ENCODE measurements around the gene NFATC2.
"Not testable (repeated sequence)": the region's sequence is repeated elsewhere in the genome, so short reads cannot be mapped to it uniquely, and the experiment has no call there.

Gene NFATC2

DNA sequence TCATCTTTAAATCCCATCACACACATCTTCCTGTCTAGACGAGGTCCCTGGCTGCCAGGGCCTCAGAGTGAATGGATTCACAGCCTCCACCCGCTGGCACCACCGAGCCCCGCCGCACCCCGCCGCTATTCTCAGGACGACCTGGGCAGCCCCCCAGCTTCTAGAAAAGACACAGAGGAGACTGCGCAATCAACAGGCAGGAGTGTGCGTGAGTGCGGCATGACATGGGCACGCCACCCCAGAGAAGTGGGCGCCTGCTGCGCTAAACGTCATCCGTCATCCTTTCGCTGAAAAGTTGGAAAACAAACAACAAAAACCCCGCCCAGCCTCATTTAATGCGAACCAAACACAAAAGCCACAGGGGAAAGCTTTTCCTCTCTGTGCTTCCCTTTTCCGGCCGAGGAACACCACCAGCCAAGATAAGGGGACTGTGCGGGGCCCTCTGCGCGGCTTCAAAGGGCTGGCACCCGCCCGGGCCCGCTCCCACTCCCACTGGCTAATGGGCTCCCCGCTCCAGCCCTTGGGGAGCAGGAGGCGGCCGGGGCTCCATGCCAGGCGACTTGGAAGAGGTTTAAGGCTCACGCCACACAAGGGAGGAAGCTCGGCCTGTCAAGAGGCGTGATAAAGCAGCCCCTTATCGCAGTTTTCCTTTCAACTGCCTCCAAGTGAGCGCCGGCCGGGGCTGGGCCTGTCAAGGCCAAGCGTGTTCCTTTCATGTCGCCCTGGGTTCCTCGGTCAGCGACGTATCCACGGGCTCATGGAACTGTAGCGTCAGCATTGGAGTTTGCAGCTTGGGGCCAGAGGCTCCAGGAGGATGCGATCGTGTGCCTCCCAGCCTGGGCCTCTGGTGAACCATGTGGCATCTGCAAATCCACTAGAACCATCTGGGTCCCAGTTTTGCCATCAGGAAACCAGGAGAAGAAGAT is 50.1 kb downstream of the NFATC2 start:
- no peak for DNase-seq

DNA sequence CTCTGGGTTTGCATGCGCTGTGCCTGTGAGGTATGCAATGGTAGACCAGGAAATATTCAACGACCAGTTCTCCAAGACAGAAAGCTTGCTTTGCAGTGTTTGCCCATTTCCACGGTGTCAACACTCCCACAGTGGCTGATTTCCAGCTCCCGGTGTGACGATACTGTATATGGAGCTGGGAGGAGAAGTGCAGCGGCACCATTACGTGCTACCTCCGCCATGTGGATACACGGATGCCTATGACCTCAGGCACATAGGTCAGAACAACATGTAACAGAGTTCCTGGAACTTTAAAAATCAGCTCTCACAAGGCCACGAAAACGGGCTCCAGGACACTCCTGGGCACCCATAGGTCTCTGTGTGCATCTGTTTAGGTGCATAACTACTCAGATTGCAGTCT is 51.1 kb downstream of the NFATC2 start:
- no peak for DNase-seq

DNA sequence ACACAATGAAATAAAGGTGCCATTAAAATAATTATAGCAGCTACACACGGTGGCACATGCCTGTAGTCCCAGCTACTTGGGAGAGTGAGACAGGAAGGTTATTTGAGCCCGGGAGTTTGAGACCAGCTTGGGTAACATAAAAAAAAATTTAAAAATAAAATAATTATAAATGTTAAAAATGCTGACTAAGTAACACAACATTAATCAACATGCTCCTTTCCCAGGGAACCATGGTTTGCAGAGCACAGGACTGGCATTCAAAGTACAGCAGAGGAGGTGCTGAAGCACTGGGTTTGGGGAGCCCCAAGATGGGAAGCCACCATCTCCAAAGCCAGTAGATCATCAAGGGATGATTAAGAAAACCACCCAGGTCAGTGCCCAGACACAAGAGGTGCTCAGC is 51.9 kb downstream of the NFATC2 start:
- DNase-seq = no peak

DNA sequence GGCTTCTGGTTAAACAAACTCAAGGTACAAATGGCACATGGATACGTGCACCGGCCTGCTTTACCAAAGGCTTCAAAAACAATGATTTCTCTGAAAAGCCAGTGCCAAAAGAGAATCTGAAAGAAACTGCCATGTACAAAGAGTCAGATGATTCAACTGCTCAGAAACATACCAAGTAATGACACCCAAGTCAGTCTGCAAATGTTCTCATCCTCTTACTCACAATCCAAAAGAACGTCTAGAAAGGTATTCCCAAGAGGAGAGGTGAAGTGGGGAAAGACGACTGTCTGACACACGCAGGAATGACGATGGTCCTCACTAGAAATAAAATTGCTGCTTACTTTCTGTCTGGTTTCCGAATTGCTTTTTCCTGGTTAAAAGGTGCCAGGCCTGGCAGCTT is 52.9 kb downstream of the NFATC2 start:
- DNase-seq = no peak

DNA sequence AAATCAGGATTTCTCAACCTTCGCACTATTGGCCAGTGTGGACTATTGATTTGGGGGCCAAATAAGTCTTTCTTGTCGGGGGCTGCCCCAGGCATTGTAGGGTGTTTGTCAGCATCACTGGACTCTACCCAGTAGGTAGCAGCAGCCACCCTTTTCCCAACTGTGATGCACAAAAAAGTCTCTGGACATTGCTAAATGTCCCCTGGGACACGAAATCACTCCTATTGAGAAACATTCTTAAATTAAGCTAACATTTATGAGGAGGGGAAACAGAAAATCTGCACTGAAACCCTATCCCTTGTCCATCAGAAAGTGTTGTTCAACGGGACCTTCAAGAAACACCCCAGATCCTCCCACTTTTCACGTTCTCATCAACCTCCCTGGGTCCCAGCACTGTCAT is 54.2 kb downstream of the NFATC2 start:
- DNase-seq = no peak

DNA sequence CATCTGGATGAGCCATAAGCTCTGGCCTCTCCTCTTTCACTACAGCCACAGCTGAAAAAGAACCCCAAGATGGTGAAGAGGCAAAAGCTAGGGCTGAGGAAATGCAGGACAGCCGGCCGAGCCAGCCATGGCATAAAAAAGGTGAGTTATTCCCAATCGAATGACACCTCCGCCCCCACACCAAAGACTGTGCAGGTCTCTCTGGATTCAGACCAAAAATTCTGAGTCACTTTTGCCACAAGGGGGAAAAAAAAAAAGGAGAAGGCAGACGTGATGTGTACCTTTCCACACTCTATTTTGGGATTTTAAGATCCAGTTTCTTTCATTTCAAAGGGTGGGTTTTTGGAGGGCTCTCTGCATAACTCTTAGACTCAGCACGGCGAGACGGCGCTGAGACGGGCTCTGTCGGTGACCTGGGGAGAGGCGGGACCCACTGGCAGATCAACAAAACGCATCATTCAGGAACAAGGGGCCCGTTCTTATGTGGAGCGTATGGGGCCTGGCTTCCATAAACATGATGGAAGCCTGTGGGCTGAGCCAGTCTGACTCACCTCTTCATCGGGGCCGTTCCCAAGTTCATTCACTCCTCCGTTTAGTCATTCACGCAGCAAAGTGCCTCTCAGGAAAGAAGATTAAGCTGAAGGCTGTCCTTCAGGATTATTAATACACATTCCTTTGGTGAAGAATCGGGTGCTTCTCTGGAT is 54.8 kb downstream of the NFATC2 start:
- no peak for DNase-seq

DNA sequence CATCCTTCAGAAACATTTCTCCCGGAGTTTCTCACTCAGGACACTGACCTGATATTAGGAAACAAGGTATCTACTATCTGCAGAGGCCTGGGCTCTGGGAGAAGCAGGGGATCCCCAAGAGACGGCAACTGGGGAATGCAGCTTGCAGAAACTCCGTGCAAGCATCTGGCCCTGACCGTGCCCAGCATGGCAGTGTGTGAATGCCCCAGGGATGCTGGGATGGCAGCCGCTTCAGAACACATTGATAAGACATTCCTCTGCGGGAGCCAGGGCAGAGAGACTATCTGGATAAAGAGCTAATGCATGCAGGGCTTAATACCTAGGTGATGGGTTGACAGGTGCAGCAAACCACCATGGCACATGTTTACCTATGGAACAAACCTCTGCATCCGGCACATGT is 55.4 kb downstream of the NFATC2 start:
- DNase-seq = no peak

DNA sequence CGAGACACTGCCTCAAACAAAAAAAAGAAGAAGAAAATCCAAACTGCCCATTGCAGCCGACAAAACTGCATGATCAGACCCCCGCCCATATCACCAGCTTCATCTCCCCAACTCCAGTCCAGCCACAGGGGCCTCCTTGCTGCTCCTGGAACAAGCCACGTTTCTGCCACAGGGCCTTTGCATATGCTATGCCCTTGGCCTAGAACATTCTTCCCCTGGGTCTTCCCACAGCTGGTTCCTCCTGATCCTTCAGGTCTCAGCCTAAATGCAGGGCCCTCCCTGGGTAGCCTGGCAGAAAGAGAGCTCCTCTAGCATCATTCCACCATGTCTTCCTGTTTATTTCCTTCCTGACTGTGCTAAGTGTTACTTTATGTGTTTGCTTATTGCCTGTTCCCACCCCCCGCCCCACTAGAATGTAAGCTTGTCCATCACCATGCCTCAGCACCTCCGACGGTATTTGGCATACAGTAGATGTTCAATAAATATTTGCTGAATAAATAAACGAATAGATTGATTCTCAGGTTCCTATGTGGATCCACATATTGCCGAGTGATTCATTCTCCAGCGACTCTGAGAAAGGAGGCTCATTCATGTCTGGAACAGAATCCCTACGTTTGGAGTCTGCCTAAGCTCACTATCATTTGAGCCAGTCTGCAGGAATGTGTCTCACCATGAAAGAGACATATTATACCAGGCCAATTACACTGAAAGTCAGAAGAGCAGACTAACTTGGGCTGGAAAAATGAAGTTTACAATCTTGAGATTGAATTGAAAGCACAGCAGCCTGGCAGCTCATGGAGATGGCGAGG is 56.1 kb downstream of the NFATC2 start:
- no peak for DNase-seq

DNA sequence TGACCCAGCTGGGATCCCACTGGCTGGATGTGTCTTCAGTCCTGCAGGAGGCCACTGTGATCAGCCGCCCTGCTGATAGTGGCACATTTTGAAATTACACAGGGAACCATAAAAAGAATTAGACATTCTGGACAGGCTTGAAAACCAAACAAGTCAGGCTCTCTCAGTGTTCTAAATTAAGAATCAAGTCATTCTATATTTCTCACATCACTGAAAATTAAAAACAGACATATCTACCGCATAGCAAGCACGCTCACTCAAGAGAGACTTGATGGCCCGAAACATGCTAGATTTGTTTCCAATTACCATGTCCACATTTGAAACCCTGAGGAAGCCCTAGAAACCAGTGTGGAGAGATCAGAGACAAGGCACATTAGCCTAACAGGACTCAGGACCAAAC is 57.7 kb downstream of the NFATC2 start:
- no peak for DNase-seq

DNA sequence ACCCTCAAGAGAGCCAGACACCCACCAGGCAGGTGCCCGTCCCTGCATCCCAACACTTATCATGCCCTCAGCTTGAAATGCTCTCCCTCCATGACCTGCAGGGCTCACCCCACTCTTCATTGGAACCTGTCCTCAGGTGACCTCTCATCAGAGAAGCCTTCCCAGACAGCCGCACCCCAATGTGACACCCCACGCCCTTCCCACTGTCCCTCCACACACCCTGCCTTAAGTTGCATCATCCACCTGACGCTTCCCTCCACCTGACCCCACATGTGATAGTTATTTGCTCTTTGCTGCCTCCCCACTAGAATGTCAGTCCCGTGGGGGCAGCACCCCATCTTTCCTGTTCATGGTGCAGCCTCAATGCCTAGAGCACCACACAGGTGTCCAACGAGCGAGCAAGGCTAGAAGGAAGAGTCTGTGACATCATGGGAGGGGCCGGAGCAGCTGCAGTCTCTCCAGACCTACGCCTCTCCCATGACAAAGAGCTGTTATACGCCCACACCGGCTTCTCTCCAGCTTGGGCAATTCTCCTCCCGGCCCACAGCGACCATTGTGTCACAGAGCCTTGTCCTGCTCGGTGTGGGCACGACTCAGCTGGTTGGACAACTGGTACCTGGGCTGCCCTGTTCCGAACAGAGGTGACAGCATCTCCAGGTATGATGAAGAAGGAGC is 58.2 kb downstream of the NFATC2 start:
- DNase-seq = no peak

DNA sequence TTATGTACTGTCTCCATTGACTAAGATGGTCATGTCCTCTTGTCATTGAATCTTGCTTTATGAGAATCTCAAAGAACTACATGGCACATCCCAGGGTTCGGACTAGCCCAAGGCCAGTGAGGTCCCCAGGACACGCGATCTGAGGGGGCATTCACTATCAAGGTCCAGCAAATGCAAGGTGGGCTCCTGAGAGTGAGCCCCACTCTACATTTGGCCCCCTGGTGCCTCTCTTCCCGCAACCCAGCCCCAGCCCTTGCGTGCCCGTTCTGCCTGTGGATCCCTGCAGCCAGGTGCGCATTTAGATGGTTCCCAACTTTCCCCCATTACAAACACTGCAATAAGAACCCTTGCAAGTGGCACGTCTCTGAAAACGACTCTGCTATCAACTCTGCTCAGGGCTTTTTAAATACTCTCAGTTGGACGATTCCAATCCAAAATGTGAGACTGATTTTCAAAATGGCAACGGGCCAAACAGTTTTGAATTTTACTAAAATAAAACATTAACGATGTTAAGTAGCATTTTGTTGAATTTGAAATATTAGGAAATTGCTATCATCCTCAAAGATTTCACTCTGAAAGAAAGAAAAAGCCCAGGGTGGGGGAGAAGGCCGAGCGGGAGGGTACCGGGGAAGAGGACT is 59.6 kb downstream of the NFATC2 start:
- DNase-seq = no peak

DNA sequence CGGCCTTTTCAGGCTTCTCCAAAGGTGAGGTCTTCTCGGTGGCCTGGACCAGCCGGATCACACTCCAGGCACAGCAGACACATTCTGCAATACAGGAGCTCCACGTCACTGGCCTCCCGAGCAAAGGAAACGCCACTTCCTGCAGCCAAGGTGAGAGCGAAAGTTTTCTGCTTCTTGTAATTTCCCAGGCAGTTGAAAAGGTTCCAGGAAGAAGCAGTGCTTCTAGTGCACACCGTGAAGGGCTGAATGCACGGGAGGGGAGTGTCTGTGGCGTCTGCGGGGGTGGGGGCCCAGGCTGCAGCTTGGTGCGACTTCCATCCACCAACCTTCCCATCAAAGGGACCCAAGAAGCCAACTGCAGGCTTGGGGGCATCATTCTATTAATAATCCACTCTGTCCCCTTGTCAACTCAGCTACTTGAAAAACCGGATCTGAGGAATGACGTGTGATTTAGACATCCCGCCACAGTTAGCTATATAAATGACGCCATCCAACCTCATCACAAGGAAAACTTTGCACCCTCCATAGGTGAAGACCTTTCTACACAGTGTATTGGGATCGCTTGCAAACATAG is 61.1 kb downstream of the NFATC2 start:
- DNase-seq = no peak

DNA sequence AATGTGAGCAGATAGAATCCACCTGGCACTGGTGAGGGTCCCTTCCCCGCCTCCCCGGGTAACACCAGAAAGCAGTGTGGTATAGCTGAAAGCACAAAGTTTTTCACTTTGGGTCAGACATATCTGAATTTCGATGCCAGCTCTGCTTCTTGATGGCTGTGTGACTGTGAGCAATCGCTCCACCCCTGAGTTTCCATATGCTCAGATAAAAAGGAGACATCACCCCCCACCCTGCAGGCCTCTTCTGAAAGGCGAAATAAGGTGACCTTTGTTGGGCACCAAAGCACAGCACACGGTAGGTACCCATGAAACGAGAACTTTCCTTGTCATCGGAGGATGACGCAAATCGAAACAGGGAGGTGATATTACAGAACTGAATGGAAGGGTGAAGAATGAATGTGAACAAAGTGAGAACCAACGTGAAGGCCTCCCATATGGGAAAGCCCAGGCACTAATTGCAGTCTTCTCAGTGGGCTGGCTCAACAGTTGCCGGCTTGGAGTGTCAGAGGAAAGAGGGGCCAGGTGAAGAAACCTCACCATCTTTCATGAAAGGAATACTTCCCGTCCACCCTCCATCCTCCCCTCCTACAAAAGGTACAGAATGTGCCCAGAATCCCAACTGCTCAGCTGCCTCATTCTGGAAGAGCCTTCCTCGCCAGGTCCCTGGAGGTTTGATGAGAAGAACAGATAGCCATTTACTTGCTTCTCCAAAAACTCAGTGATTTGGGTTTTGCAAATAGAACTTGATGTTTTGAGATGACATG is 61.8 kb downstream of the NFATC2 start:
- no peak for DNase-seq

DNA sequence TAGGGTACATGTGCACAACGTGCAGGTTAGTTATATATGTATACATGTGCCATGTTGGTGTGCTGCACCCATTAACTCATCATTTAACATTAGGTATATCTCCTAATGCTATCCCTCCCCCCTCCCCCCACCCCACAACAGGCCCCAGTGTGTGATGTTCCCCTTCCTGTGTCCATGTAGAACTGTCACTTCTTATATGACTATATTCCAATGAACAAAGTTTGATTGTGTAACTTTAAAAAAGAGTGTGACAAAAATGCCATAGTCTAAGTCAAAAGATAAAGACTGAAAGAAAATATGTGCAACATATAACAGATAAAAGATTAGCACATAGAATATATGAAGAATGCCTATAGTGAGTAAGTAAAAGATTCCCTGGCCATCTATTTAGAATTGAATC is 66.4 kb downstream of the NFATC2 start:
- not testable (repeated sequence) for DNase-seq

DNA sequence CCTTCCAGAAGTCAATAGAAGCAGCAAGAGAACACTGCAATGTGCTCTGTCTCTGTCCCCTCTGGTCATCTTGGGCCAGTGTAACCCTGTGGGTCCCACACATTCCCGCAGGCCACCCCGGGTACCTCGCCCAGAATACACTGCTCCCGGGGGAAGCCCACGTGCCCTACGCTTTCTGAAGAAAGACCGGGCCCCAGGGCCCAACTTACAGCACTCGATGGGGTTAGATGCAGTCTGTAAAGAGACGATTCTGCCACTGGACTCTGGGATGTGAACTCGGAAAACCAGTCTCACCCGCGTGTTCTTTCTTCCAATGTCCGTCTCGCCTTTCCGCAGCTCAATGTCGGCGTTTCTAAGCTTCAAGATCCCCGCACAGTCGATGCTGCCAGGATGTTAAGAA is 68.7 kb downstream of the NFATC2 start:
- no peak for DNase-seq

DNA sequence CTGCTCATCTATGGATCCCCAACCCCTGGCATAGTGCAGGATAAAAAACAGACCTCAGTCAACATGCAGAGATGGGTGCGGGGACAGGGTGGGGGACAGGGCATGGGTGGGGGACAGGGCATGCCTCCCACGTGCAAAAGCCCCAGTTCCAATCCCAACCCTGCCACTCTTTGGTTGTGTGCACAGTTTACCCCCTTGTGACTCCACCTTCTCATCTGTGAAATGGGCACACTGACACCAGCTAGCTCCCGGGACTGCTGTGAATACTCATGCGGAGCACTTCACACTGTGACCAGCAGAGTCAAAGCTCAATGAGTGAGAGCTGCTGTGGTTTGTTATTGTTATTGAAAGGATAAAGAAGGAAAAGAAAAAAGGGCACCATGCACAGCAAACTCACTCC is 69.3 kb downstream of the NFATC2 start:
- DNase-seq = no peak

DNA sequence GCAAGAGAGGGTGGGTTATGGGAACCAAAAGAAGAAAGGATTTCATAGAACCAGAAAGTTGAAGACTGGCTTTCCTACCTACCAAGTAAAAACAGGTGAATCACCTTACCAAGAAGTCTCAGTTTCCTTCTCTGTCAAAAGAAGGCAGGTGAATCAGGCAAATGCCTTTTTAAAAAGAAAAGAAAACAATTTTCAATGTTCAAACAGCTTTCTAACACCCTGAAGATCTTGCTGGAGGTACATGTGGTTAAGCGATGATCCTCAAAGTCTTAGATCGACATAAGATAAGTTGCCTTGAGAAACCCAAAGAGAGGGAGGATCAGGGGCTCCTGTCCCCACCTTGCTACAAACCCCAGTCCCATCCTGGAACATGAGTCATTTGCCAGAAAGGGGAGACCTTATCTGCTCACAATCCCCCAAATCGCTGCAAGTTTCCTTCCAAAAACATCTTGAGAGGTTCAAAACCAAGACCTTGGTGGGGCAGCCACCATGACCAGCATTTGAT is 71.6 kb downstream of the NFATC2 start:
- DNase-seq = no peak

DNA sequence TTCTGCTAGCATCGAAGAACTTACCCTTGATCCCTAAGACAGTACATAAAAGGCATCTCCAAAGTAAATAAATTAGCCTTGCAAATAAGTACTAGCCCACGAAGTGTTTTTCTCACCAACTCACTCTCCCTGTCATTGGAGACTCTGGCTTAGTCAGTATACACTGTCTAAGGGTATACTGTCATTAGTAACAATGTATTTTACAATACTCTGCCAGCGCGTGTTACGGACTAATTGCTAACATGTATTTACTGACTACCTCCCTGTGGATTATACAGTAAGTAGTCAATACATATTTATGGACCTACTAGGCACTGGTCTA is 72.1 kb downstream of the NFATC2 start:
- DNase-seq = no peak

DNA sequence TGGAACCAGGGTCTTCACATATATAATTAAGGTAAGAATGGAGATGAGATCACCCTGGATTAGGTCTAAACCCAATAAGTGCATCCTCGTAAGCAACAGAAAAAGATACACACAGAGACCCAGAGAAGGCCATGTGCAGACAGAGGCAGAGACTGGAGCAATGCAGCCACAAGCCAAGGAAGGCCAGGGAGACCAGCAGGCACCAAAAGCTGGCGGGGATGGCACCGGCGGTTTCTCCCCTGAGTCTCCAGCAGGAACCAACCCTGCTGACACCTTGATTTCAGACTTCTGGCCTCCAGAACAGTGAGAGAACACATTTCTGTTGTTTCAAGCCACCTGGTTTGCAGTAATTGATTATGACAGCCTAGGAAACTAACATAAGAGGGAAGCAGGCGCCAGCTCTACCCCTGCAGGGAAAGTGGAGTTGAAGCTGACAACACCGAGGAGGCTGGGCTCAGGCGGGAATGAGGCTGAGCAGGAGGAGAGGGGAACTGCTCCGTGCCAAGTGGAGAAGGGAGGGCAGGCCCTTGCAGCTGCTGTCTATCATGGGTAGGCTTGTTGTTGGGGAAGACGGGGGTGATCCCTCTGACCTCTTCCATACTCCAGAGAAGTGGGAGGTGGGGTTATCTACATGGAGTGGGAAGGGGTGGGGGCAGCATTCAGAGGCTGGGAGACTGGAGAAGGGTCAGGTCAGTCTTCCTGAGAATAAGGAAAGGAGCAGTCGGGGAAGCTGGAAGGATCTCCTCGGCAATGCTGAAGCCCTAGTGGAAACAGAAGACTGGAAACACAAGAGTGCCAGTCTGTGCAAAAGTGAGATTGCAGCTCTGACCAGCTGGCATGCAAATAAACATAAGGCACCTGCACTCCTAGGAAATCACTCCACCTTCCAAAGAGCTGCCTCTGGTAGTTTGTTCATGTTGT is 72.7 kb downstream of the NFATC2 start:
- DNase-seq = no peak

DNA sequence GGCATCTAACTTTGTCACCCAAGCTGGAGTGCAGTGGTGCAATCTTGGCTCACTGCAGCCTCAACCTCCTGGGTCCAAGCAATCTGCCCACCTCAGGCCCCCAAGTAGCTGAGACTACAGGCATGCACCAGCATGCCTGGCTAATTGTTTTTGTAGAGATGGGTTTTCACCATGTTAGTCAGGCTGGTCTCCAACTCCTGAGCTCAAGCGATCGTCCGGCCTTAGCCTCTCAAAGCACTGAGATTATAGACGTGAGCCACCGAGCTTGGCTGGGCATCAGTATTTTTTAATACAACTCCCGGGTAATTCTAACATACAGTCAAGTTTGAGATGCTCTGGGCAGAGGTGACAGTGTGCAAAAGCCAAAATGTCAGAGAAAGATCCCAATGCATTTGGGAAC is 73.5 kb downstream of the NFATC2 start:
- no peak for DNase-seq

Measured in cortex of kidney (tissue), 1 donor.